HG02943 (cell line): ENCODE results near the gene S1PR4.
"Not testable (repeated sequence)": the region's sequence is repeated elsewhere in the genome, so short reads cannot be mapped to it uniquely, and the experiment has no call there.

Experiments used
- ATAC-seq: cut with Tn5 transposase; IDR thresholded peaks from one replicate; pipeline ENCODE4 v1.9.1; 2021; ENCODE audit warnings: mild to moderate bottlenecking, low read depth, moderate library complexity; ENCODE audit not compliant: unreplicated experiment

Gene S1PR4

GRCh38 chr19:3151563-3152418 is 26.8 kb upstream of the S1PR4 start:
- ATAC-seq = no peak

- ATAC-seq = no peak
Measured at GRCh38 chr19:3152419-3152780, 26.2 kb upstream of the S1PR4 start.

- no peak for ATAC-seq
Measured at GRCh38 chr19:3153286-3154230, 25.0 kb upstream of the S1PR4 start.

- ATAC-seq = not testable (repeated sequence)
Measured at GRCh38 chr19:3154447-3154846, 24.1 kb upstream of the S1PR4 start.

- peak; percentile 53 for ATAC-seq
Measured at GRCh38 chr19:3154957-3155736, 23.4 kb upstream of the S1PR4 start.

GRCh38 chr19:3157096-3157845 is 21.3 kb upstream of the S1PR4 start:
- no peak for ATAC-seq

GRCh38 chr19:3159565-3159964 is 19.0 kb upstream of the S1PR4 start:
- no peak for ATAC-seq

GRCh38 chr19:3160219-3160618 is 18.4 kb upstream of the S1PR4 start:
- ATAC-seq = no peak

GRCh38 chr19:3161453-3161852 is 17.1 kb upstream of the S1PR4 start:
- no peak for ATAC-seq

GRCh38 chr19:3162418-3163229 is 15.9 kb upstream of the S1PR4 start:
- no peak for ATAC-seq

- no peak for ATAC-seq
Measured at GRCh38 chr19:3163230-3163886, 15.2 kb upstream of the S1PR4 start.

GRCh38 chr19:3163943-3164342 is 14.6 kb upstream of the S1PR4 start:
- ATAC-seq = no peak

- no peak for ATAC-seq
Measured at GRCh38 chr19:3167533-3168272, 10.9 kb upstream of the S1PR4 start.

- no peak for ATAC-seq
Measured at GRCh38 chr19:3171894-3172672, 6.5 kb upstream of the S1PR4 start.

GRCh38 chr19:3172673-3173000 is 5.9 kb upstream of the S1PR4 start:
- not testable (repeated sequence) for ATAC-seq

- ATAC-seq = no peak
Measured at GRCh38 chr19:3175781-3176714, 2.5 kb upstream of the S1PR4 start.
